Loucy (cell line): Measurements from ENCODE around the gene SERF2.

Experiments used
- H2AFZ ChIP-seq: fragments of 200-600 bp; sonication (generic); 2 replicates; pipeline ENCODE4 v1.6.0; 2016; ENCODE audit warnings: antibody characterized with exemption, mild to moderate bottlenecking, low read length, moderate library complexity
- H3F3A ChIP-seq: fragments of 200-600 bp; 2 replicates; pipeline ENCODE4 v1.6.0; 2016; ENCODE audit warnings: antibody characterized with exemption, low read depth, mild to moderate bottlenecking
- H3K27me3 ChIP-seq: fragments of 200-600 bp; sonication (generic); 2 replicates; pipeline ENCODE4 v1.6.1; 2014; ENCODE audit warnings: low read length, mild to moderate bottlenecking; ENCODE audit not compliant: insufficient read depth, poor library complexity, severe bottlenecking
- H3K36me3 ChIP-seq: fragments of 200-600 bp; sonication (generic); 2 replicates; pipeline ENCODE4 v1.6.1; 2016; ENCODE audit warnings: low read length; ENCODE audit not compliant: insufficient read depth
- H3K4me1 ChIP-seq: fragments of 200-600 bp; sonication (generic); 2 replicates; pipeline ENCODE4 v1.5.1; 2014; ENCODE audit warnings: low read length, mild to moderate bottlenecking; ENCODE audit not compliant: insufficient read depth, poor library complexity, severe bottlenecking
- H3K4me2 ChIP-seq: fragments of 200-600 bp; sonication (generic); 2 replicates; pipeline ENCODE4 v1.6.0; 2014; ENCODE audit warnings: antibody characterized with exemption, low read length, low read depth, mild to moderate bottlenecking; ENCODE audit not compliant: poor library complexity, severe bottlenecking
- H3K4me3 ChIP-seq: fragments of 200-600 bp; sonication (generic); 2 replicates; pipeline ENCODE4 v1.5.1; 2014; ENCODE audit warnings: low read length, mild to moderate bottlenecking, mixed read lengths; ENCODE audit not compliant: poor library complexity, severe bottlenecking
- H3K79me2 ChIP-seq: fragments of 200-600 bp; sonication (generic); 2 replicates; pipeline ENCODE4 v1.6.1; 2014; ENCODE audit warnings: low read length; ENCODE audit not compliant: insufficient read depth
- H3K9ac ChIP-seq: fragments of 200-600 bp; sonication (generic); 2 replicates; pipeline ENCODE4 v1.6.0; 2014; ENCODE audit warnings: mild to moderate bottlenecking, low read depth, low read length, moderate library complexity; ENCODE audit not compliant: poor library complexity, severe bottlenecking
- H3K9me2 ChIP-seq: fragments of 200-600 bp; sonication (generic); replicated peaks from 2 replicates; pipeline ENCODE4 v1.6.1; 2016; ENCODE audit warnings: low read depth, low read length, mixed read lengths
- H3K9me3 ChIP-seq: fragments of 200-600 bp; sonication (generic); 2 replicates; pipeline ENCODE4 v1.6.1; 2014; ENCODE audit warnings: mild to moderate bottlenecking, antibody characterized with exemption, low read length, low read depth; ENCODE audit not compliant: insufficient read depth
- H4K20me1 ChIP-seq: fragments of 200-600 bp; sonication (generic); 2 replicates; pipeline ENCODE4 v1.6.0; 2014; ENCODE audit warnings: antibody characterized with exemption, low read length, mild to moderate bottlenecking; ENCODE audit not compliant: insufficient read depth, poor library complexity, severe bottlenecking
- EZH2phosphoT487 ChIP-seq: fragments of 200-600 bp; IDR thresholded peaks from 2 replicates; pipeline ENCODE4 v1.6.1; 2018; ENCODE audit warnings: antibody characterized with exemption, mild to moderate bottlenecking, moderate library complexity, borderline replicate concordance
- TF ChIP-seq, protein P1 (sequence below): fragments of 200-600 bp; sonication (generic); conservative IDR thresholded peaks from 2 replicates; pipeline ENCODE4 v1.5.1; 2014; ENCODE audit warnings: mild to moderate bottlenecking, antibody characterized with exemption, low read length

The SERF2 gene

DNA sequence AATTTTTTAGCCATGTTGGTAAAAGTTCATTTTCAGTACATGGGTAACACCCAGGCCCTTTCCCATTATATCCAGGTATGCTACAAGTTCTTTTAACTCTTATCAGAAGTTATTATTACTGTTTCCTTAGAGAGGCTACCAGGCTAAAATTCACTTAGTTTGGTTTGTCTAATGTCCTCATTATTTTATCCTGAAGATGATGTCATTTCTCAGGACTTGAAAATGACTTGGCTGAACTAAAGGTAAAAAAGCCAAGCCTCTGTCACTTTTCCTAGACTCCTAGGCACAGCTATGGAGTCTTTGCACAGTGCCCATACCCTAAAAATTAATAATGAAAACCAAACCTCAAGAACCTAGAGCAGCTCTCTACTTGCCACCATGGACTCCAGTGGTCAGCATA is 19.5 kb upstream of the SERF2 start:
- H3K36me3 ChIP-seq: peaks cover 60% of the 10 kb centered on the region
- 0 out of 2 replicates have a peak, but pooled peaks cover 10% of the 10 kb centered on the region for H3F3A ChIP-seq

GRCh38 chr15:43774062-43774461 is 18.1 kb upstream of the SERF2 start:
- Histone ChIP-seq H3K9me2 (no peaks in the 10 kb centered on the region), H3K9me3 (no peaks in the 10 kb centered on the region), H3F3A (0 out of 2 replicates have a peak, but pooled peaks cover 10% of the 10 kb centered on the region), H2AFZ (no peak overlapping the region), H3K36me3 (peaks cover 46% of the 10 kb centered on the region), H4K20me1 (peaks cover 9% of the 10 kb centered on the region), H3K27me3 (no peaks in the 10 kb centered on the region), H3K9ac (no peak overlapping the region), H3K4me1 (peaks cover 18% of the 10 kb centered on the region), H3K79me2 (no peaks in the 10 kb centered on the region), H3K4me3 (no peak overlapping the region), H3K4me2 (no peak overlapping the region)
- TF ChIP-seq EZH2phosphoT487: no peak
- TF ChIP-seq, protein P1, sequence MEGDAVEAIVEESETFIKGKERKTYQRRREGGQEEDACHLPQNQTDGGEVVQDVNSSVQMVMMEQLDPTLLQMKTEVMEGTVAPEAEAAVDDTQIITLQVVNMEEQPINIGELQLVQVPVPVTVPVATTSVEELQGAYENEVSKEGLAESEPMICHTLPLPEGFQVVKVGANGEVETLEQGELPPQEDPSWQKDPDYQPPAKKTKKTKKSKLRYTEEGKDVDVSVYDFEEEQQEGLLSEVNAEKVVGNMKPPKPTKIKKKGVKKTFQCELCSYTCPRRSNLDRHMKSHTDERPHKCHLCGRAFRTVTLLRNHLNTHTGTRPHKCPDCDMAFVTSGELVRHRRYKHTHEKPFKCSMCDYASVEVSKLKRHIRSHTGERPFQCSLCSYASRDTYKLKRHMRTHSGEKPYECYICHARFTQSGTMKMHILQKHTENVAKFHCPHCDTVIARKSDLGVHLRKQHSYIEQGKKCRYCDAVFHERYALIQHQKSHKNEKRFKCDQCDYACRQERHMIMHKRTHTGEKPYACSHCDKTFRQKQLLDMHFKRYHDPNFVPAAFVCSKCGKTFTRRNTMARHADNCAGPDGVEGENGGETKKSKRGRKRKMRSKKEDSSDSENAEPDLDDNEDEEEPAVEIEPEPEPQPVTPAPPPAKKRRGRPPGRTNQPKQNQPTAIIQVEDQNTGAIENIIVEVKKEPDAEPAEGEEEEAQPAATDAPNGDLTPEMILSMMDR: no peak

More for the DNA sequence above, 19.5 kb upstream of the SERF2 start:
- Histone ChIP-seq H4K20me1 (peaks cover 9% of the 10 kb centered on the region), H3K27me3 (no peaks in the 10 kb centered on the region), H3K9me2 (no peaks in the 10 kb centered on the region), H3K9me3 (no peaks in the 10 kb centered on the region), H3K4me1 (peaks cover 11% of the 10 kb centered on the region), H3K79me2 (no peaks in the 10 kb centered on the region), H3K9ac (no peak overlapping the region), H3K4me3 (no peak overlapping the region), H3K4me2 (no peak overlapping the region), H2AFZ (no peak overlapping the region)
- TF ChIP-seq EZH2phosphoT487: no peak
- TF ChIP-seq, protein P1: no peak

GRCh38 chr15:43775411-43775965 is 16.6 kb upstream of the SERF2 start:
- H3F3A ChIP-seq: 0 out of 2 replicates have a peak, but pooled peaks cover 7% of the 10 kb centered on the region
- peak overlapping the region; percentile 74 for H3K9ac ChIP-seq
- H2AFZ ChIP-seq: no peak overlapping the region
- peaks cover 33% of the 10 kb centered on the region; the same call in 1 of the 2 replicates for H3K36me3 ChIP-seq
- TF ChIP-seq, protein P1: peak; percentile 30
- no peak for TF ChIP-seq EZH2phosphoT487
- no peaks in the 10 kb centered on the region for H3K9me3 ChIP-seq
- peak overlapping the region; percentile 84 for H3K4me3 ChIP-seq
- H3K4me1 ChIP-seq: peaks cover 19% of the 10 kb centered on the region
- H3K27me3 ChIP-seq: no peaks in the 10 kb centered on the region
- no peaks in the 10 kb centered on the region for H3K9me2 ChIP-seq
- H3K4me2 ChIP-seq: peak overlapping the region; percentile 80
- H3K79me2 ChIP-seq: no peaks in the 10 kb centered on the region
- H4K20me1 ChIP-seq: peaks cover 9% of the 10 kb centered on the region
